Tibial nerve (tissue), 3 donors: ENCODE results near the gene CST4.
"Not testable (repeated sequence)": the region's sequence is repeated elsewhere in the genome, so short reads cannot be mapped to it uniquely, and the experiment has no call there.

ENCODE experiments used
- CTCF ChIP-seq, 5 experiments: fragments of 200-600 bp in 3 of 5; fragments of 450-650 bp in 2 of 5; sonication (generic) in 3 of 5; IDR thresholded peaks; one replicate each; pipeline ENCODE4 v1.5.1; 2016 to 2019; ENCODE audit warnings: antibody characterized with exemption in 5 of 5, mild to moderate bottlenecking in 3 of 5, moderate library complexity in 2 of 5
- POLR2A ChIP-seq, 2 donors: fragments of 450-650 bp; IDR thresholded peaks; one replicate each; pipeline ENCODE4 v1.6.1; 2017; ENCODE audit warnings: antibody characterized with exemption in 2 of 2, mild to moderate bottlenecking in 2 of 2, moderate library complexity in 2 of 2

GRCh38 chr20:23688684-23689398 is at the start of gene CST4:
- not testable (repeated sequence) for TF ChIP-seq CTCF, POLR2A (IDR thresholded peaks at IDR 0.05)
